ENCODE results near the gene APIP.

Gene APIP

DNA sequence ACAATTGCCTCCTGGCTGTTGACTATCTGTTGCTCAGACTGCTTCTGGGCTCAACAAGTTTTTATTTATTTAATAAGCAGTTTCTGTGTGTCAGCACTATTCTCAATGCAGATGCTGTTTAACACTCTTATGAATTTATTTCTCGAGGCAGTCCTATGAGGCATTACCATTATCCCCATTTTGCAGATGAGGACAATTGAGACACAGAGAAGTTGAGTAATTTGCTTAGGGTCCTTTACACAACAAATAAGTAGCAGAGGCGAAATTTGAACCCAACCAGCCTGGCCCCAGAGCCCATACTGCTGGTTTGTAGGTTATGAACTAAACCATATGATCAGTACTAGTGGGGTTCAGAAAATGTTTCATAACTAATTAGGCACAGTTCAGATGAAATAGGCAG, 58.7 kb downstream of the APIP start:
- no peak for DNase-seq (ENCODE audit: low spot score)
- H3K27ac ChIP-seq, result no peak overlapping the region
- TF ChIP-seq, protein P1, sequence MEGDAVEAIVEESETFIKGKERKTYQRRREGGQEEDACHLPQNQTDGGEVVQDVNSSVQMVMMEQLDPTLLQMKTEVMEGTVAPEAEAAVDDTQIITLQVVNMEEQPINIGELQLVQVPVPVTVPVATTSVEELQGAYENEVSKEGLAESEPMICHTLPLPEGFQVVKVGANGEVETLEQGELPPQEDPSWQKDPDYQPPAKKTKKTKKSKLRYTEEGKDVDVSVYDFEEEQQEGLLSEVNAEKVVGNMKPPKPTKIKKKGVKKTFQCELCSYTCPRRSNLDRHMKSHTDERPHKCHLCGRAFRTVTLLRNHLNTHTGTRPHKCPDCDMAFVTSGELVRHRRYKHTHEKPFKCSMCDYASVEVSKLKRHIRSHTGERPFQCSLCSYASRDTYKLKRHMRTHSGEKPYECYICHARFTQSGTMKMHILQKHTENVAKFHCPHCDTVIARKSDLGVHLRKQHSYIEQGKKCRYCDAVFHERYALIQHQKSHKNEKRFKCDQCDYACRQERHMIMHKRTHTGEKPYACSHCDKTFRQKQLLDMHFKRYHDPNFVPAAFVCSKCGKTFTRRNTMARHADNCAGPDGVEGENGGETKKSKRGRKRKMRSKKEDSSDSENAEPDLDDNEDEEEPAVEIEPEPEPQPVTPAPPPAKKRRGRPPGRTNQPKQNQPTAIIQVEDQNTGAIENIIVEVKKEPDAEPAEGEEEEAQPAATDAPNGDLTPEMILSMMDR (IDR thresholded peaks at IDR 0.05), result no peak
- H3K4me3 ChIP-seq, result no peak overlapping the region

DNA sequence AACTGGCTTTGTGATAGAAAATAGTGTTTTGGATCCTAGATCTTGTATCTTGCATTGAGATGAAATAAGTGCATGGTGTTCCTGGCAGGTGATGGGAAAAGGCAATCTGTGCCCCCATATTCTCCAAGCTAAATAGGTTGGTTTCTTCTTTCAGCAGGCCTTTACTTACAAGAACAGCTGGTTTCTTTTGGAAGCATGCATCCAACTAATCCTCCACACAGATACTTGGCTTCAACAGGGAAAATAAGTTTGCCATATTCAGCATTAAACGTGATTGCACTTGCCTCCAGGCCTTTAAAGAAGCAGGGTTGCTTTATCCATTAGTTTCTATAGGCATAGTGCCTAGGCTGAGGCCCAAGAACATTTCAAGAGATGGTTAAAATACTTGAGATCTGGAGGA, 59.9 kb downstream of the APIP start:
- Histone ChIP-seq H3K4me3 (no peak overlapping the region), H3K27ac (no peak overlapping the region)
- TF ChIP-seq, protein P1 (IDR thresholded peaks at IDR 0.05), result no peak
- no peak for DNase-seq (ENCODE audit: low spot score)

DNA sequence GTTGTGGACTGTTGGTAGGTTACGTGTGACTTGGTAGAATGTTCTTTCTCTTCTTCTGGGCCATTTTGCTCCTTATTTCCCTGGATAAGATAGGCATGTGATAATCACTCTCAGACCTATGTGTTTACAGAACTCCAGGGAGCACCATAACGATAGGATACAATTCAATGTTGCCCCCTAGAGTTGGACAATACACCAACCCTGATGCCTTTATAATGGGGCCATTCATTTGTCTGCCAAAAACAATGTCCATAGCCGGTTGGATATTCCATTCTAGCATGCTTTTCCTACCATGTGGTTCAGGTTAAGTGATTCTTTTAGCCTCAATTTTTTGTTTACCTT, 60.5 kb downstream of the APIP start:
- TF ChIP-seq, protein P1 (IDR thresholded peaks at IDR 0.05), result no peak
- Histone ChIP-seq H3K4me3 (no peak overlapping the region), H3K27ac (no peak overlapping the region)
- no peak for DNase-seq (ENCODE audit: low spot score)

DNA sequence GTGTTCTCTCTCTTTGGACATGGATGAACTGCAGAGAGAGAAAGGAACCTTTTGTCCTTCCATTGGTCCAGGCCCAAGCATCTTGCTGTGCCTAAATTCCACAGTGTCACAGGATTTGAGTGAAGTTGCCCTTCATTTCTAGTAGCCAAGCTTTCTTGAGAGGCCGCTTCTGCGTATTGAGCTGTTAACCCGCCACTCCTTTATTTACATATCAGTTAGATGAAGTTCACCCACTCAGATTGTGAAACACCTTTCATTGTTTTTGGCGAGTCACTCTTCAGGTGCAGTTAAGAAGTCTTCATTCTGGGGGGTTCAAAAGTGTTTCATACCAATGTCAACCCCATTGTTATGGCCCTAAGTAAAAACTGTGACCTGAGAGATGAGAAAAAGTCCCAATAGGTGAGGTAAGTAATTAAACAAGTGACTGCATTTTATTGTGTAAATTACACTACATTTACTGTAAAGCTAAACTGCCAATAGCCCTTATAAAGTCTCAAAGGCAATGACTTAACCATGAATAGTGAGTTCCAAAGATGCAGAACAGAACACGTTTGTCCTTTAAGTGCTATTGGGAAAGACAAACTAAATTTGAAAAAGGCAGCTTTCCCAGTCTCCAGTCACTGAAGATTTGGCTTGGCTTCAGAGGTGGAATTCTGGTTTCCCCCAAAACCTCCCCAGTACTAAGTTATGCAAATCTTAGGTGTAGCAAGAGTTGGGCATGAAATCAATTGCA, 61.0 kb downstream of the APIP start:
- TF ChIP-seq, protein P1 (IDR thresholded peaks at IDR 0.05), result no peak
- H3K4me3 ChIP-seq, result no peak overlapping the region
- no peak for DNase-seq (ENCODE audit: low spot score)
- no peak overlapping the region for H3K27ac ChIP-seq

DNA sequence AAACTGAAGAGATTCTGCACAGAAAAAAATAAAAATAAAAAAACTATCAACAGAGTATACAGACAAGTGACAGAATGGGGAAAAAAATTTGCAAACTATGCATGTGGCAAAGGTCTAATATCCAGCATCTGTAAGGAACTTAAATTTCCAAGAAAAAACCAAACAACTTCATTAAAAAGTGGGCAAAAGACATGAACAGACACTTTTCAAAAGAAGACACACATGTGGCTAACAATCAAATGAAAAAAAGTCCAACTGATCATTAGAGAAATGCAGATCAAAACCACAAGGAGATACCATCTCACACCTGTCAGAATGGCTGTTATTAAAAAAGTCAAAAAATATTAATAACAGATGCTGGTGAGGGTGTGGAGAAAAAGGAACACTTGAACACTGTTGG, 64.3 kb downstream of the APIP start:
- no peak overlapping the region for H3K27ac ChIP-seq
- H3K4me3 ChIP-seq, result no peak overlapping the region
- TF ChIP-seq, protein P1 (IDR thresholded peaks at IDR 0.05), result no peak
- no peak for DNase-seq (ENCODE audit: low spot score)

DNA sequence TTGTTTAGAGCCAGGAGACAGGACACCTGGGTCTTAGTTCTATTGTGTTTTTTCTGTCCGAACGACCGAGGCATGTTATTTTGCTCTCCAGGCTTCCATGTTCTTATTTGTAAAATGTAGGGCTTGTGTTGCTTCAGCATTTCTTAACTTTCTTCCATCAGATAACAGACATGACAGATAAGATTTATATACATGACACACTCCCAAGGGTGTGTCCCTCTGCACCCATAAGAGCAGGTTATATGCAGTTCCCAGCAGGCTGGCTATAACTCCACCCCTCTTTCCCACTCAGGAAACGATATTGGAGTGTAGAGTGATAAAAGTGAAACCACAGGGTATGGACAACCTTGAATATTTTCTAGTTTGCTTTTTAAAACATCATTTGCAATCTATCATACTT, 65.8 kb downstream of the APIP start:
- H3K4me3 ChIP-seq, result no peak overlapping the region
- TF ChIP-seq, protein P1 (IDR thresholded peaks at IDR 0.05), result no peak
- DNase-seq (ENCODE audit: low spot score), result no peak
- H3K27ac ChIP-seq, result no peak overlapping the region

DNA sequence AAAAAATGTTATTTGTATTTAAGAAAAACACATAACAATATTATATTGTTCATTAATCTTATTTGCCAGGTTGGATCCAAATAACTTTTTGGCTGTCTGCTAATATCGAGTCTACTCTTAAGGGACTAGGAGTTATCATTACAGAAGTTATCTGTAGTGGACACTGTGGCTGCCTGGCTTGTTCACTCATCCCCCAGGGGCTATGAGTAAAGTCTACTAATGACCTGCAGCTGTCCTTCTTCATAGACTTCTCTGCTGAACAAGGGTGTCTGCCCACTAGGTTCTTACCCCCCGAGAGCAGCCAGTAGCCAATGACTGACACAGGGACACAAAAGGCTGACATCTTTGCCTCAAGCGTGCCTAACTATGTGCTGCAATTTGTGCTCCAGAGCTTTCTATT, 69.7 kb downstream of the APIP start:
- DNase-seq (ENCODE audit: low spot score), result no peak
- no peak overlapping the region for H3K4me3 ChIP-seq
- H3K27ac ChIP-seq, result no peak overlapping the region
- TF ChIP-seq, protein P1 (IDR thresholded peaks at IDR 0.05), result no peak

Data from coronary artery (tissue), 2 donors.